DOHH2 (cell line): ENCODE measurements around the gene KIF16B.

Experiments used
- CTCF ChIP-seq: fragments of 200-600 bp; sonication (generic); IDR thresholded peaks from one replicate; pipeline ENCODE4 v1.5.1; 2014; ENCODE audit warnings: antibody characterized with exemption, mild to moderate bottlenecking, low read depth, low read length; ENCODE audit not compliant: poor library complexity, severe bottlenecking
- EZH2phosphoT487 ChIP-seq: fragments of 200-600 bp; sonication (generic); IDR thresholded peaks from 2 replicates; pipeline ENCODE4 v1.6.1; 2017; ENCODE audit warnings: borderline replicate concordance, mild to moderate bottlenecking, antibody characterized with exemption, low read length, moderate library complexity, mixed read lengths

GRCh38 chr20:16481977-16482376 is 91.3 kb downstream of the KIF16B start:
- TF ChIP-seq CTCF, result no peak
- no peak for TF ChIP-seq EZH2phosphoT487
